Esophagus muscularis mucosa (tissue), 3 donors: ENCODE results near the gene PDE4D.

Experiments used
- POLR2A ChIP-seq: fragments of 450-650 bp; IDR thresholded peaks from one replicate; pipeline ENCODE4 v1.6.1; 2017; ENCODE audit warnings: antibody characterized with exemption, moderate library complexity, mild to moderate bottlenecking, low read depth
- TF ChIP-seq, protein P1 (sequence below), 3 experiments: fragments of 200-600 bp in 2 of 3; fragments of 450-650 bp in 1 of 3; sonication (generic) in 2 of 3; IDR thresholded peaks; one replicate each; pipeline ENCODE4 v1.5.1; 2017 to 2019; ENCODE audit warnings: antibody characterized with exemption in 3 of 3, mild to moderate bottlenecking in 2 of 3, moderate library complexity in 1 of 3

DNA sequence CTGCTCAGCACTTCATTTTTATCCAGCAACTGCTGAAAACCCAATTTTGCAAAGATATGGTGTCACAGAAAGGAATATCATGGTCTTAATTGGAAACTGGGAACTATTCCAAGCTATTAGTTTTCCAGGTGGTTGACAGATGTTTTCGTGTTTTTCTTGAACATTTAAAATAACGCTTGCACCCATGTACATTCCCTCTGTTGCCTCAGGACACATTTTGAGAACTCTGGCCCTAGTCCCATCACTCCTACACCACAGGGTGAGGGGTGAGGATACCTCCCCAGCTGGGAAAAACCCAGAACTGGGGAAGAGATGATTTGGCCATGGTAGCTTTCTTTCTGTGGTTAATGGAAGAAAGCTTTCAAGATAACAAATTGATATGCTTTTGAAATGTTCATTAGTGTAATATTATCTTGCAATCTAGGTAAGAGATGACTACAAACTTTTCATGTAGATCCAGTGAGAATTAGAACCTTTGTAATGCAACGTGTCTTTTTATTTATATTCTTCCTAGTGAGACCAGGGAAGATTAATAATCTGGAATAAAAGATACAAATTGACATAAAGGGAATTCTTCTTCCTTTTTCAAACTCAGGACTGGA is 683.7 kb downstream of the PDE4D start:
- TF ChIP-seq POLR2A: no peak
- TF ChIP-seq, protein P1, sequence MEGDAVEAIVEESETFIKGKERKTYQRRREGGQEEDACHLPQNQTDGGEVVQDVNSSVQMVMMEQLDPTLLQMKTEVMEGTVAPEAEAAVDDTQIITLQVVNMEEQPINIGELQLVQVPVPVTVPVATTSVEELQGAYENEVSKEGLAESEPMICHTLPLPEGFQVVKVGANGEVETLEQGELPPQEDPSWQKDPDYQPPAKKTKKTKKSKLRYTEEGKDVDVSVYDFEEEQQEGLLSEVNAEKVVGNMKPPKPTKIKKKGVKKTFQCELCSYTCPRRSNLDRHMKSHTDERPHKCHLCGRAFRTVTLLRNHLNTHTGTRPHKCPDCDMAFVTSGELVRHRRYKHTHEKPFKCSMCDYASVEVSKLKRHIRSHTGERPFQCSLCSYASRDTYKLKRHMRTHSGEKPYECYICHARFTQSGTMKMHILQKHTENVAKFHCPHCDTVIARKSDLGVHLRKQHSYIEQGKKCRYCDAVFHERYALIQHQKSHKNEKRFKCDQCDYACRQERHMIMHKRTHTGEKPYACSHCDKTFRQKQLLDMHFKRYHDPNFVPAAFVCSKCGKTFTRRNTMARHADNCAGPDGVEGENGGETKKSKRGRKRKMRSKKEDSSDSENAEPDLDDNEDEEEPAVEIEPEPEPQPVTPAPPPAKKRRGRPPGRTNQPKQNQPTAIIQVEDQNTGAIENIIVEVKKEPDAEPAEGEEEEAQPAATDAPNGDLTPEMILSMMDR (IDR thresholded peaks at IDR 0.05): no peak
